ENCODE data around the gene PRR12. TPM values are rescaled to one million over a fixed set of nuclear protein-coding genes. Genes with fewer than 3 reads are reported as not detected.

PRR12 gene
- total and polyA plus RNA-seq, 2 donors (not counting 1 experiment from before 2014, with no cell fraction given) = 8.4 to 70.7 TPM

- no peaks in the 10 kb centered on the region for H3K27me3 Mint-ChIP-seq
- H3K27me3 ChIP-seq (replicated peaks in 1 of 4; ENCODE audit: control extremely low read depth in 1 of 4, control insufficient read depth in 3 of 4, insufficient read depth in 4 of 4, low read length in 3 of 4) = no peaks in the 10 kb centered on the region
- intact Hi-C loops (cut with micrococcal nuclease) = no loop called here
- H2AFZ ChIP-seq (ENCODE audit: insufficient read depth, low read depth, low read length, poor library complexity, severe bottlenecking) = no peak overlapping the region
- no peak for DNase-seq
- TF ChIP-seq EZH2 (IDR thresholded peaks at IDR 0.05; ENCODE audit: borderline replicate concordance, insufficient read depth, low read depth, low read length, poor library complexity, severe bottlenecking) = no peak
- no peak for TF ChIP-seq CTCF (IDR thresholded peaks at IDR 0.05)
- no peak overlapping the region for H3K4me3 ChIP-seq (ENCODE audit: control extremely low read depth in 1 of 5, extremely low read depth in 1 of 5, insufficient read depth in 1 of 5, low read depth in 2 of 5, low read length in 4 of 5)
- no peak overlapping the region for H3K27ac Mint-ChIP-seq
- 96% methylated on average over 5 of the region's 12 CpGs for WGBS (ENCODE audit: insufficient coverage)
- no peak overlapping the region for H3K4me3 Mint-ChIP-seq
- CTCF ChIA-PET = no interaction called here
- H3K9ac ChIP-seq (ENCODE audit: low read length) = no peak overlapping the region
- H3K27ac ChIP-seq (ENCODE audit: low read length in 2 of 2) = no peak overlapping the region
- H3K4me2 ChIP-seq (replicated peaks; ENCODE audit: low read depth, low read length, poor library complexity, severe bottlenecking) = no peak overlapping the region
- H3K4me1 ChIP-seq (ENCODE audit: control insufficient read depth in 2 of 2, insufficient read depth in 2 of 2, low read length in 2 of 2) = no peaks in the 10 kb centered on the region
- H4K20me1 ChIP-seq (ENCODE audit: control insufficient read depth, insufficient read depth, low read length, poor library complexity, severe bottlenecking) = peaks cover 95% of the 10 kb centered on the region
- peaks cover 6 to 68% of the 10 kb centered on the region in 2 experiments for H3K36me3 ChIP-seq (replicated peaks in 1 of 2; ENCODE audit: control extremely low read depth in 1 of 2, control insufficient read depth in 1 of 2, extremely low read depth in 1 of 2, insufficient read depth in 2 of 2, low read length in 1 of 2)
- no peaks in the 10 kb centered on the region for H3K9me3 Mint-ChIP-seq (ENCODE audit: insufficient read depth)
- no peak for ATAC-seq (ENCODE audit: low read depth)
- H3K9me3 ChIP-seq (ENCODE audit: control extremely low read depth in 1 of 3, control insufficient read depth in 2 of 3, insufficient read depth in 1 of 3, low read length in 2 of 3) = no peaks in the 10 kb centered on the region
- POLR2A ChIA-PET = no interaction called here
- peaks cover 9% of the 10 kb centered on the region for H3K4me1 Mint-ChIP-seq
- H3K79me2 ChIP-seq (ENCODE audit: control insufficient read depth, insufficient read depth, low read length) = peaks cover 97% of the 10 kb centered on the region
These were observed 18.6 kb downstream of the PRR12 start for GRCh38 chr19:49609499-49610092.

- H3K27me3 ChIP-seq (replicated peaks in 1 of 4; ENCODE audit: control extremely low read depth in 1 of 4, control insufficient read depth in 3 of 4, insufficient read depth in 4 of 4, low read length in 3 of 4) = no peaks in the 10 kb centered on the region
- peaks cover 74% of the 10 kb centered on the region for H3K79me2 ChIP-seq (ENCODE audit: control insufficient read depth, insufficient read depth, low read length)
- H3K27me3 Mint-ChIP-seq = no peaks in the 10 kb centered on the region
- TF ChIP-seq EZH2 (IDR thresholded peaks at IDR 0.05; ENCODE audit: borderline replicate concordance, insufficient read depth, low read depth, low read length, poor library complexity, severe bottlenecking) (no peak), CTCF (IDR thresholded peaks at IDR 0.05) (no peak)
- H3K4me3 Mint-ChIP-seq = no peak overlapping the region
- no peak overlapping the region for H2AFZ ChIP-seq (ENCODE audit: insufficient read depth, low read depth, low read length, poor library complexity, severe bottlenecking)
- H3K36me3 ChIP-seq (replicated peaks in 1 of 2; ENCODE audit: control extremely low read depth in 1 of 2, control insufficient read depth in 1 of 2, extremely low read depth in 1 of 2, insufficient read depth in 2 of 2, low read length in 1 of 2) = peaks cover 7 to 78% of the 10 kb centered on the region in 2 experiments
- no peak overlapping the region for H3K27ac Mint-ChIP-seq
- H3K9ac ChIP-seq (ENCODE audit: low read length) = no peak overlapping the region
- 95% methylated on average over 4 of the region's 4 CpGs for WGBS (ENCODE audit: insufficient coverage)
- CTCF ChIA-PET = no interaction called here
- peaks cover 0 to 11% (median 0%) of the 10 kb centered on the region in 3 donors for H3K9me3 ChIP-seq (ENCODE audit: control extremely low read depth in 1 of 3, control insufficient read depth in 2 of 3, insufficient read depth in 1 of 3, low read length in 2 of 3)
- H4K20me1 ChIP-seq (ENCODE audit: control insufficient read depth, insufficient read depth, low read length, poor library complexity, severe bottlenecking) = peaks cover 85% of the 10 kb centered on the region
- peaks cover 9% of the 10 kb centered on the region for H3K4me1 Mint-ChIP-seq
- H3K4me2 ChIP-seq (replicated peaks; ENCODE audit: low read depth, low read length, poor library complexity, severe bottlenecking) = no peak overlapping the region
- POLR2A ChIA-PET = no interaction called here
- no peak overlapping the region for H3K27ac ChIP-seq (ENCODE audit: low read length in 2 of 2)
- no peaks in the 10 kb centered on the region for H3K4me1 ChIP-seq (ENCODE audit: control insufficient read depth in 2 of 2, insufficient read depth in 2 of 2, low read length in 2 of 2)
- H3K4me3 ChIP-seq (ENCODE audit: control extremely low read depth in 1 of 5, extremely low read depth in 1 of 5, insufficient read depth in 1 of 5, low read depth in 2 of 5, low read length in 4 of 5) = no peak overlapping the region
- no peak for ATAC-seq (ENCODE audit: low read depth)
- intact Hi-C loops (cut with micrococcal nuclease) = no loop called here
- no peak for DNase-seq
- no peaks in the 10 kb centered on the region for H3K9me3 Mint-ChIP-seq (ENCODE audit: insufficient read depth)
These were observed 22.4 kb downstream of the PRR12 start for GRCh38 chr19:49613374-49613773.
